ENCODE measurements around the gene PLA2G4A.

DNA sequence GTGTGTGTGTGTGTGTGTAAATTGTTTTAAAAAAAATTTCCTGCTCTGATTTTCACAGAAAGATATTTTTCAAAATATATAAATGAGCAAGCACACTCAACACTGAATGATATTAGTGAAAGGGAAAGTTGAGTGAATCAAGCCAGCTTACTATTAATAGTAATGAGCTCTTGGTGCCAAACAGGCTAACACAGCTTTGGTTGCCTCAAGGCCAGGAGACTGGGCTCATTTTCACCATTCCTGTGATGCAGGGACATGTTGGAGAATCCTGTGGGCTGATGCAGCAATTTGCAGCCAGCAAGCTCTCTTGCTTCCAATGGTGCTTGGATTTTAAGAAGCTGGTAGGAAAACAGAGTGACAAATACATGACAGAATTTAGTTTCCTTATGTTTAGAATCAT is 30.2 kb downstream of the PLA2G4A start:
- TF ChIP-seq EZH2phosphoT487 (IDR thresholded peaks at IDR 0.05; ENCODE audit: insufficient read depth, low read depth) (no peak), EZH2 (IDR thresholded peaks at IDR 0.05; ENCODE audit: insufficient read depth, poor library complexity, severe bottlenecking) (no peak)
